22Rv1 (cell line): ENCODE measurements around the gene HARBI1.

Experiments
- ZFX ChIP-seq: fragments of 450-650 bp; IDR thresholded peaks from 2 replicates; pipeline ENCODE4 v1.6.1; 2017; ENCODE audit warnings: antibody characterized with exemption, borderline replicate concordance
- TF ChIP-seq, protein P1 (sequence below): fragments of 450-650 bp; IDR thresholded peaks from 2 replicates; pipeline ENCODE4 v1.5.1; 2017; ENCODE audit warnings: mild to moderate bottlenecking

DNA sequence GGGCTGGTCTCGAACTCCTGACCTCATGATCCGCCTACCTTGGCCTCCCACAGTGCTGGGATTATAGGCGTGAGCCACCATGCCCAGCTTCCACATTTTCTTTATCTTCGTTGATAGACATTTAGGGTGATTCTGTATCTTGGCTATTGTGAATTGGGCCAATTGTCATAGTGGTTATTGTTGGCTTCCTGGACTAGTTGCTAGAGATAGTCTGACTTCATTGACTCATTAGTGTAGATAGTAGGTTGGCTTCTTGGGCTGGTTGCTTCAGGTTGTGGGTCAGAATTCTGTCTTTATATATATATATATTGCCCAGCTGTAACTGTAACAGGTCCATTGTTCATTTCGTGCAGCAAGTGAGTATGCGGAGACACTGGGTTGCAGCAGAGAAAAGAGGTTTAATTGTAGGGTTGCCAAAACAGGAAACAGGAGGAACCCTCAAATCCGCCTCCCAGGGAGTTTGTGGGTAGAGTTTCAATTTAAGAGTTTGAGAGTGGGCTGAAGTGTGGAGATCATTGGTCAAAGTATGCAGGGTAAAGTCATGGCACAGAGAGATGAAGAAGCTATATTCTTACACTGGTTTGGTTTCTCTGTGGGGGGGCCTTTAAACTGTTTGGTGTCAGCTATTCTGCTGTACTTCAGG lies 22.3 kb upstream of the HARBI1 start:
- TF ChIP-seq, protein P1, sequence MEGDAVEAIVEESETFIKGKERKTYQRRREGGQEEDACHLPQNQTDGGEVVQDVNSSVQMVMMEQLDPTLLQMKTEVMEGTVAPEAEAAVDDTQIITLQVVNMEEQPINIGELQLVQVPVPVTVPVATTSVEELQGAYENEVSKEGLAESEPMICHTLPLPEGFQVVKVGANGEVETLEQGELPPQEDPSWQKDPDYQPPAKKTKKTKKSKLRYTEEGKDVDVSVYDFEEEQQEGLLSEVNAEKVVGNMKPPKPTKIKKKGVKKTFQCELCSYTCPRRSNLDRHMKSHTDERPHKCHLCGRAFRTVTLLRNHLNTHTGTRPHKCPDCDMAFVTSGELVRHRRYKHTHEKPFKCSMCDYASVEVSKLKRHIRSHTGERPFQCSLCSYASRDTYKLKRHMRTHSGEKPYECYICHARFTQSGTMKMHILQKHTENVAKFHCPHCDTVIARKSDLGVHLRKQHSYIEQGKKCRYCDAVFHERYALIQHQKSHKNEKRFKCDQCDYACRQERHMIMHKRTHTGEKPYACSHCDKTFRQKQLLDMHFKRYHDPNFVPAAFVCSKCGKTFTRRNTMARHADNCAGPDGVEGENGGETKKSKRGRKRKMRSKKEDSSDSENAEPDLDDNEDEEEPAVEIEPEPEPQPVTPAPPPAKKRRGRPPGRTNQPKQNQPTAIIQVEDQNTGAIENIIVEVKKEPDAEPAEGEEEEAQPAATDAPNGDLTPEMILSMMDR, result no peak
- no peak for TF ChIP-seq ZFX
